Ishikawa (cell line): ENCODE data around the gene AP5Z1.

Experiments used
- CEBPB ChIP-seq: IDR thresholded peaks from 2 replicates; pipeline ENCODE4 v1.6.1; 2012
- CREB1 ChIP-seq: IDR thresholded peaks from 2 replicates; pipeline ENCODE4 v1.6.1; 2012; ENCODE audit warnings: low read depth
- EGR1 ChIP-seq: IDR thresholded peaks from 2 replicates; pipeline ENCODE4 v1.6.1; 2012
- EP300 ChIP-seq: IDR thresholded peaks from 2 replicates; pipeline ENCODE4 v1.6.1; 2012; ENCODE audit warnings: borderline replicate concordance
- FOXM1 ChIP-seq: IDR thresholded peaks from 2 replicates; pipeline ENCODE4 v1.6.1; 2012; ENCODE audit warnings: low read depth, borderline replicate concordance
- NFIC ChIP-seq: IDR thresholded peaks from 2 replicates; pipeline ENCODE4 v1.6.1; 2012
- RAD21 ChIP-seq: IDR thresholded peaks from 2 replicates; pipeline ENCODE4 v1.6.1; 2012; ENCODE audit warnings: low read depth
- TAF1 ChIP-seq: IDR thresholded peaks from 2 replicates; pipeline ENCODE4 v1.6.1; 2012; ENCODE audit warnings: low read depth, mild to moderate bottlenecking
- TCF12 ChIP-seq: IDR thresholded peaks from 2 replicates; pipeline ENCODE4 v1.6.1; 2012; ENCODE audit warnings: low read depth
- TEAD4 ChIP-seq: IDR thresholded peaks from 2 replicates; pipeline ENCODE4 v1.6.1; 2012
- YY1 ChIP-seq: IDR thresholded peaks from 2 replicates; pipeline ENCODE4 v1.6.1; 2012; ENCODE audit warnings: low read depth
- ZBTB7A ChIP-seq: IDR thresholded peaks from 2 replicates; pipeline ENCODE4 v1.6.1; 2012; ENCODE audit warnings: low read depth
- TF ChIP-seq, protein P1 (sequence below): IDR thresholded peaks from 2 replicates; pipeline ENCODE4 v1.6.1; 2012; ENCODE audit warnings: low read depth, mild to moderate bottlenecking
- TF ChIP-seq, protein P2 (sequence below): IDR thresholded peaks from 2 replicates; pipeline ENCODE4 v1.6.1; 2012
- TF ChIP-seq, protein P3 (sequence below): IDR thresholded peaks from 2 replicates; pipeline ENCODE4 v1.6.1; 2012

Gene AP5Z1

DNA sequence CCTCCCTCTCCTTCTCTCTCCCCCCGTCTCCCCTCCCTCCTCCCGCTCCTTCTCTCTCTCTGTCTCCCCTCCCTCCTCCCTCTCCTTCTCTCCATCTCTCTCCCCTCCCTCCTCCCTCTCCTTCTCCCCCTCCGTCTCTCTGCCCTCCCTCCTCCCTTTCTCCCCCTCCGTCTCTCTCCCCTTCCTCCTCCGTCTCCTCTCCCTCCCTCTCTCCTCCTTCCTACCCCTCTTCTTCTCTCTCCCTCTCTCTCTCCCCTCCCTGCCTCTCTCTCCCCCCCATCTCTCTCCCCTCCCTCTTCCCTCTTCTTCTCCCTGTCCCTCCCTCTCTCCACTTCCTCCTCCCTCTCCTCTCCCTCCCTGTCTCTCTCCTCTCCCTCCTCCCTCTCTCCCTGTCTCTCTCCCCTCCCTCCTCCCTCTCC lies 32.2 kb downstream of the AP5Z1 start:
- TF ChIP-seq, protein P1, sequence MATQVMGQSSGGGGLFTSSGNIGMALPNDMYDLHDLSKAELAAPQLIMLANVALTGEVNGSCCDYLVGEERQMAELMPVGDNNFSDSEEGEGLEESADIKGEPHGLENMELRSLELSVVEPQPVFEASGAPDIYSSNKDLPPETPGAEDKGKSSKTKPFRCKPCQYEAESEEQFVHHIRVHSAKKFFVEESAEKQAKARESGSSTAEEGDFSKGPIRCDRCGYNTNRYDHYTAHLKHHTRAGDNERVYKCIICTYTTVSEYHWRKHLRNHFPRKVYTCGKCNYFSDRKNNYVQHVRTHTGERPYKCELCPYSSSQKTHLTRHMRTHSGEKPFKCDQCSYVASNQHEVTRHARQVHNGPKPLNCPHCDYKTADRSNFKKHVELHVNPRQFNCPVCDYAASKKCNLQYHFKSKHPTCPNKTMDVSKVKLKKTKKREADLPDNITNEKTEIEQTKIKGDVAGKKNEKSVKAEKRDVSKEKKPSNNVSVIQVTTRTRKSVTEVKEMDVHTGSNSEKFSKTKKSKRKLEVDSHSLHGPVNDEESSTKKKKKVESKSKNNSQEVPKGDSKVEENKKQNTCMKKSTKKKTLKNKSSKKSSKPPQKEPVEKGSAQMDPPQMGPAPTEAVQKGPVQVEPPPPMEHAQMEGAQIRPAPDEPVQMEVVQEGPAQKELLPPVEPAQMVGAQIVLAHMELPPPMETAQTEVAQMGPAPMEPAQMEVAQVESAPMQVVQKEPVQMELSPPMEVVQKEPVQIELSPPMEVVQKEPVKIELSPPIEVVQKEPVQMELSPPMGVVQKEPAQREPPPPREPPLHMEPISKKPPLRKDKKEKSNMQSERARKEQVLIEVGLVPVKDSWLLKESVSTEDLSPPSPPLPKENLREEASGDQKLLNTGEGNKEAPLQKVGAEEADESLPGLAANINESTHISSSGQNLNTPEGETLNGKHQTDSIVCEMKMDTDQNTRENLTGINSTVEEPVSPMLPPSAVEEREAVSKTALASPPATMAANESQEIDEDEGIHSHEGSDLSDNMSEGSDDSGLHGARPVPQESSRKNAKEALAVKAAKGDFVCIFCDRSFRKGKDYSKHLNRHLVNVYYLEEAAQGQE = no peak
- TF ChIP-seq FOXM1 (no peak), EP300 (no peak), EGR1 (no peak), YY1 (no peak)

DNA sequence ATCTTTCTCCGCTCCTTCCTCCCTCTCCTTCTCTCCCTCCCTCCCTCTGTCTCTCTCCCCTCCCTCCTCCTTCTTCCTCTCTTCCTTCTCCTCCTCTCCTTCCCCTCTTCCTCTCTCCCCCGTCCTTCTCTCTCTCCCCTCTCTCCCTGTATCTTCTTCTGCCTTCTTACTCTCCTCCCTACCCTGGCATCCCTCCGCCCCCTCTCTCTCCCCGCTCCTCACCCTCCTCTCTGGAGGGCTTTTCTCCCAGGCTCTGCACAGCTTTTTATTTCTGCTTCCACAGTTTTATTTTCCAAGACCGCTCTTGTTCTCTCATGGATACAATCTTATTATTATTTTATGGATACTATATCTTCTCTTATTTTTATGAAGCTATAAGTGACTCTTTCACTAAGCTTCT lies 32.6 kb downstream of the AP5Z1 start:
- TF ChIP-seq YY1 (no peak), TCF12 (no peak), RAD21 (no peak), TAF1 (no peak), ZBTB7A (no peak), EGR1 (no peak), CREB1 (no peak), EP300 (no peak), FOXM1 (no peak), TEAD4 (no peak), NFIC (no peak), CEBPB (no peak)
- TF ChIP-seq, protein P2, sequence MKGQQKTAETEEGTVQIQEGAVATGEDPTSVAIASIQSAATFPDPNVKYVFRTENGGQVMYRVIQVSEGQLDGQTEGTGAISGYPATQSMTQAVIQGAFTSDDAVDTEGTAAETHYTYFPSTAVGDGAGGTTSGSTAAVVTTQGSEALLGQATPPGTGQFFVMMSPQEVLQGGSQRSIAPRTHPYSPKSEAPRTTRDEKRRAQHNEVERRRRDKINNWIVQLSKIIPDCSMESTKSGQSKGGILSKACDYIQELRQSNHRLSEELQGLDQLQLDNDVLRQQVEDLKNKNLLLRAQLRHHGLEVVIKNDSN = no peak
- TF ChIP-seq, protein P3, sequence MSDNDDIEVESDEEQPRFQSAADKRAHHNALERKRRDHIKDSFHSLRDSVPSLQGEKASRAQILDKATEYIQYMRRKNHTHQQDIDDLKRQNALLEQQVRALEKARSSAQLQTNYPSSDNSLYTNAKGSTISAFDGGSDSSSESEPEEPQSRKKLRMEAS = no peak
- TF ChIP-seq, protein P1 = no peak

DNA sequence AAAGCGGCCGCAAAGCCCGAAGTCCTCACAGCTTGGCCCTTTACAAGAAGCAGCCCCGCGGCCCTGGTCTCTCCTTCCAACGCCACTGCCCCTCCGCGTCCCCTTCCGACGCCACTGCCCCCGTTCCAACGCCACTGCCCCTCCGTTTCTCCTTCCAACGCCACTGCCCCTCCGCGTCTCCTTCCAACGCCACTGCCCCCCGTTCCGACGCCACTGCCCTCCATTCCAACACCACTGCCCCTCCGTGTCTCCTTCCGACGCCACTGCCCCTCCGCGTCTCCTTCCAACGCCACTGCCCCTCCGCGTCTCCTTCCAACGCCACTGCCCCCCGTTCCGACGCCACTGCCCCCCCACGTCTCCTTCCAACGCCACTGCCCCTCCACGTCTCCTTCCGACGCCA lies 33.1 kb downstream of the AP5Z1 start:
- TF ChIP-seq CREB1 = no peak
- no peak for TF ChIP-seq EP300
- no peak for TF ChIP-seq NFIC
- TF ChIP-seq CEBPB = no peak
- no peak for TF ChIP-seq FOXM1
- no peak for TF ChIP-seq TCF12
- TF ChIP-seq, protein P3 = no peak
- TF ChIP-seq, protein P1 = no peak
- TF ChIP-seq, protein P2 = no peak
- no peak for TF ChIP-seq ZBTB7A
- TF ChIP-seq YY1 = no peak
- TF ChIP-seq EGR1 = no peak
- no peak for TF ChIP-seq RAD21

DNA sequence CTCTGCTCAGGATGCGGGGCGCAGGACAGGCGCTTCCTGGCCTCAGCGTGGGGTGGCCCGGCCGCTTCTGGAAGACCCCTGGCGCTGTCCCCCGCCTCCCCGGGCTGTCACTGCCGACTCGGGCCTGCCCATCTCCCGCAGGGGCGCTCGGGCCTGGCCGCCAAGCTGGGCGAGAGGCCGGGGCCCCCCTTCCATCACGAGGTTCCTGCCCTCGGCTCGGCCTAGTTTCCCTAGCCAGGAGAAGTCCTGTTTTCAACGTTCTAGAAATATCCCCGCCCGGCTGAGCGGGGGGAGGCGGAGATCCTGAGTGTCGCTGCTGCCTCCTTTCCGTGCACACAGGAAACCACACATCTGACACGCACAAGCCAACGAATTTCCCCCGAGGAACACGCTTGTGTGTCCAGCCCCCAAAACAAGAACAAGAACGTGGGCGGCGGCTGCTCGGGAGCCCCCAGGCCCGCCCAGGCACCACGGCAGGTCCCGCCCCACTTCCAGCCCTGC lies 33.7 kb downstream of the AP5Z1 start:
- no peak for TF ChIP-seq RAD21
- no peak for TF ChIP-seq CREB1
- TF ChIP-seq, protein P3 = no peak
- no peak for TF ChIP-seq ZBTB7A
- TF ChIP-seq TAF1 = no peak
- no peak for TF ChIP-seq CEBPB
- no peak for TF ChIP-seq TCF12
- TF ChIP-seq EGR1 = no peak
- no peak for TF ChIP-seq TEAD4

DNA sequence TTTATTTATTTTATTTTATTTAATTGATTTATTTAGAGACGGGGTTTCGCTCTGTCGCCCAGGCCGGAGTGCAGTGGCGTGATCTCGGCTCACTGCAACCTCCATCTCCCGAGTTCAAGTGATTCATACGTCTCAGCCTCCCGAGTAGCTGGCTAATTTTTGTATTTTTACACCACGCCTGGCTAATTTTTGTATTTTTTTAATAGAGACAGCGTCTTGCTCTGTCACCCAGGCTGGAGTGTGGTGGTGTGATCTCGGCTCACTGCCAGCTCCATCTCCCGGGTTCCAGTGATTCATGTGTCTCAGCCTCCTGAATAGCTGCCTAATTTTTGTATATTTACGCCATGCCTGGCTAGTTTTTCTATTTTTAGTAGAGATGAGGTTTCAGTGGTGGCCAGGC lies 34.2 kb downstream of the AP5Z1 start:
- no peak for TF ChIP-seq EGR1
- TF ChIP-seq CREB1 = no peak
- TF ChIP-seq, protein P3 = no peak
- TF ChIP-seq ZBTB7A = no peak
- TF ChIP-seq CEBPB = no peak
- TF ChIP-seq EP300 = no peak
- TF ChIP-seq, protein P1 = no peak
- TF ChIP-seq NFIC = no peak
- no peak for TF ChIP-seq TEAD4
- no peak for TF ChIP-seq YY1
- no peak for TF ChIP-seq TCF12
- no peak for TF ChIP-seq TAF1
- no peak for TF ChIP-seq RAD21
- TF ChIP-seq, protein P2 = no peak
- no peak for TF ChIP-seq FOXM1
